Midbrain (tissue), 1 donor: ENCODE measurements around the gene SKIC3.

Source experiments
- DNase-seq: peaks from one replicate; lab custom pipeline; 2025; lab: John Stamatoyannopoulos, UW

Gene SKIC3

GRCh38 chr5:95530416-95530815 is 24.4 kb downstream of the SKIC3 start:
- no peak for DNase-seq

- DNase-seq: no peak
These were observed 26.2 kb downstream of the SKIC3 start for GRCh38 chr5:95528565-95528964.

- DNase-seq: no peak
These were observed 27.9 kb downstream of the SKIC3 start for GRCh38 chr5:95526871-95527270.

GRCh38 chr5:95524423-95524822 is 30.4 kb downstream of the SKIC3 start:
- no peak for DNase-seq

GRCh38 chr5:95520206-95520605 is 34.6 kb downstream of the SKIC3 start:
- no peak for DNase-seq

GRCh38 chr5:95519681-95520080 is 35.1 kb downstream of the SKIC3 start:
- DNase-seq: no peak

- no peak for DNase-seq
These were observed 35.6 kb downstream of the SKIC3 start for GRCh38 chr5:95519151-95519550.

GRCh38 chr5:95518417-95518816 is 36.4 kb downstream of the SKIC3 start:
- no peak for DNase-seq

- no peak for DNase-seq
These were observed 43.2 kb downstream of the SKIC3 start for GRCh38 chr5:95511606-95512005.

GRCh38 chr5:95508550-95508949 is 46.2 kb downstream of the SKIC3 start:
- no peak for DNase-seq
